ENCODE measurements around the gene SUSD1.

SUSD1 gene

DNA sequence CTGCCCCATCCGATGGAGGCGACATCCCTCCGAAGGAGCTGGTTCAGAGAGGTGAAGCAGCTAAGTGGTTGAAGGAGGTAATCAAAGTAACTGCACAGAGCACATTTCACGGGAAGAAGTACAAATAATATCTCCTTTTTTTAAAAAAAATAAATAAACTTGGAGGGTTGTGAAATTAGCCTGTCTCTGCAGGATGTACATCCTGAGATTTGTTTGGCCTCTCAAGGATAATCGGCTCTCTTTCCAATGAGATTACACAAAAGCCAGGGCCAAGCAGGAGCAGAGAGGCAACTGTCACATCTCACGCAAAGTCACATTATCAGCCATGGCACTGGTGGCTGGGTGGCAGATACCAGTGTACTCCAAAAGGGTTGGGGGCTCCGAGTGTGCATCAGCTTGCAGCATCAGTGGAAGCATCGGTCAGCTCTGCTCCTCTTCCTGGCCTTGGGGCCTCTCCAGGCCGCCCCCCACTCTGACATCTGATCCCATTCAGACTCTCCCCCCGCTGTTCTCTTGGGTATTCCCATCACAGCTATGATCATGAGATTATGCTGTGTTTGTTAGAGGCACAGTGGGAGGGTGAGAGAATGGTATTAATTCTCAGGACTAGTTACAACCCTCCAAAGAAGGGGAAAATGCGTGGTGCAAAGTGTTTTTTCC lies 168.6 kb downstream of the SUSD1 start:
- no peak for DNase-seq

- no peak for DNase-seq
Observed at GRCh38 chr9:112005939-112006338, 169.2 kb downstream of the SUSD1 start.

GRCh38 chr9:112003538-112003937 lies 171.6 kb downstream of the SUSD1 start:
- DNase-seq, result no peak

DNA sequence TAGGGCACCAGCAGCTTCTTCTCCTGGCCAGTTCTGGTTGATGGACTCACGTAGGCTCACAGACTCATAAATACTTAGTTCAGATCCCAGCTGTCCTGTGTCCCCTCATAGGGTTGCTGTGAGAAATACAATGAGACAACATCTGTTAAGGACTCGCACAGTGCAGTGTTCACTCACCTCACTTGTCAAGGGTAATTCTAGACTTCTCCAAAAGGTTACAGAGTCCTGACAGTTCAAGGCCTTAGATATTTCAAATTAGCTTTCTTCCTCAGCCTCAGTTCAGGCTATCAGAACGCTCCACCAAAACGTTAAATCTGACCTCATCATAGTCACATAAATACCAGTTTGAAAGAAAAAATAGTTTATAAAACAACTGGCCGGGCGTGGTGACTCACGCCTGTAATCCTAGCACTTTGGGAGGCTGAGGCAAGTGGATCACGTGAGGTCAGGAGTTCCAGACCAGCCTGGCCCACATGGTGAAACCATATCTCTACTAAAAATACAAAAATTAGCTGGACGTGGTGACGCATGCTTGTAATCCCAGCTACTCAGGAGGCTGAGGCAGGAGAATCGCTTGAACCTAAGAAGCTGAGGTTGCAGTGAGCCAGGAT lies 172.1 kb downstream of the SUSD1 start:
- DNase-seq, result no peak

DNA sequence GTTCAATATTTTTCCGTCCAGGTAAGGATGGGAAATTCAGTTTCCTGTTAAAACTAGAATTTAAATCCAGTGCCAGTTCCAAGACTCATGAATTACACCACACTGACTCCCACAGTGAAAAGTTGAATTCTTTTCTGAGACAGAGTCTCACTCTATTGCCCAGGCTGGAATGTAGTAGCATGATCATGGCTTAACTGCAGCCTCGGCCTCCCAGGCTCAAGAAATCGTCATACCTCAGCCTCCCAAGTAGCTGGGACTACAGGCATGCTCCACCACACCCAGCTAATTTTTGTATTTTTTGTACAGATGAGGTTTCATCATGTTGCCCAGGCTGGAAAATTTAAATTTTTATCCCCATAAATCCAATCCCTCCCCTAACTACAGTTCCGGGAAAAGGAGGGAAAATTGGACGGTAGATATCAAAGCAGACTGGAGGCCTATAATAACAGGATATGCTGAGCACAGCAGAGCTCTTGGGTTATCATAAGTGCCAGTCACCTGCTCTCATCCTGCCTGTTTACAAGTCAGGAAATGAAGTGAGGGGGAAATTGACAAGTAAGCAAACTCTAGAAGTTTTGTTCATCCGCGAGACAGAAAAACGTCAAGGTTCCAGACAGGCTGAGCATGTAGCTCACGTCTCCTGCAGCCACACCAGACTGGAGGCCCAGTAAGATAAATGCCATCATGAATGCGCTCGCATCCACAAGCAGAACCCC lies 172.8 kb downstream of the SUSD1 start:
- DNase-seq, result peak; percentile 5 to 9

DNA sequence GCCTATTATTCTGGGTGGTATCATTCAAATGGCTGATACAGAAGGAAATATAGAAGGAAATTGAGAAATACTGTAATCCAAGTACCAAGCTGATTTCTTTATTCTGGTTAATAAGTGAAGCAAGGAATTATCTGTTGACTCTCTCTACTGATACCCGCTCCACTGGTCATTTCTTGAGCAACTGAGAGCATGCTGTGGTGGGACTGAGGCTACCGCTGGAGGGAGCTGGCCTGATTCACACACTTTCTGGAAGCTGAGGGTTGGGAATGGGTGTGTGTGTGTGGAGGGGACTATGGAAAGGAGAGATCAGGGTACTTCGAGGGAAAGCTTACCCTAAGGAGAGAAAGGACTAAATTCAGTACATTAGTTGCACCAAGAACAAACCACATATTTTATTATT lies 174.4 kb downstream of the SUSD1 start:
- DNase-seq, result no peak

- DNase-seq, result no peak
Observed at GRCh38 chr9:111999319-111999718, 175.8 kb downstream of the SUSD1 start.

GRCh38 chr9:111997831-111998230 lies 177.3 kb downstream of the SUSD1 start:
- no peak for DNase-seq

- no peak for DNase-seq
Observed at GRCh38 chr9:111994831-111995458, 180.2 kb downstream of the SUSD1 start.

GRCh38 chr9:111993319-111993718 lies 181.8 kb downstream of the SUSD1 start:
- no peak for DNase-seq

GRCh38 chr9:111992523-111992922 lies 182.6 kb downstream of the SUSD1 start:
- DNase-seq, result no peak

DNA sequence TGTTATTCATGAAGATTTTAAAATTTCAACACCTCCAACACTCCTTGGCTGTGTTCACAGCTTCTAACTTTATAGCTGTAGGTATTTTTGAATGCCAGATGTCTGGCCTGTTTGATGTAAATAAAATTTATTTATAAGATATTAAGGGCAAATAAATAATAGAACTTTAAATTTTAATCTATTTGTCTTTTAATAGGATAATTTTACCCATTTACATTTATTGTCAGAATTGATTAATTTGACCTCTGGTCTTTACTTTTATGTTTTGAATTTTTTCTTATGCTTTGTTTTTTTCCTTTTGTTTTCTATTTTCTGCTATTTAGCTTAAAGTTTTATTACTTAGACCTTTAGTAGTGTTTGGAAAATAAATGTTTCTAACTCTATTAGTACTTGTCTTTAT lies 183.9 kb downstream of the SUSD1 start:
- no peak for DNase-seq
